Neural progenitor cell (in vitro differentiated cells): Measurements from ENCODE around the gene CCL20.

ENCODE experiments used
- EZH2 ChIP-seq: fragments of 200-600 bp; sonication (generic); IDR thresholded peaks from 2 replicates; pipeline ENCODE4 v1.6.1; 2017; ENCODE audit warnings: antibody characterized with exemption, mild to moderate bottlenecking, moderate library complexity
- TF ChIP-seq, protein P1 (sequence below): fragments of 200-600 bp; sonication (generic); IDR thresholded peaks from 2 replicates; pipeline ENCODE4 v1.5.1; 2017; ENCODE audit warnings: antibody characterized with exemption, mild to moderate bottlenecking

DNA sequence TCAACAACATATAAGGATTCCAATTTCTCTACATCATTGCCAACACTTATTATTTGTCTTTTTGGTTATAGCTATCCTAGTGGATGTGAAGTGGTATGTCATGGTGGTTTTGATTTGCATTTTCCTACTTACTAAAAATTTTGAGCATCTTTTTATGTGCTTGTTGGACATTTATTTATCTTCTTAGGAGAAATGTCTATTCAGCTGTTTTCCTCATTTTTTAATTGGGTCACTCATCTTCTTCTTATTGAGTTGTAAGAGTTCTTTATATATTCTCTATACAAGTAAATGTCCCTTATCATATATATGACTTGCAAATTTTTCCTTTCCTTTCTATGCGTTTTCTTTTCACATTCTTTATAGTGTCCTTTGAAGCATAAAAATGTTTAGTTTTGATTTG, 4.7 kb upstream of the CCL20 start:
- TF ChIP-seq, protein P1, sequence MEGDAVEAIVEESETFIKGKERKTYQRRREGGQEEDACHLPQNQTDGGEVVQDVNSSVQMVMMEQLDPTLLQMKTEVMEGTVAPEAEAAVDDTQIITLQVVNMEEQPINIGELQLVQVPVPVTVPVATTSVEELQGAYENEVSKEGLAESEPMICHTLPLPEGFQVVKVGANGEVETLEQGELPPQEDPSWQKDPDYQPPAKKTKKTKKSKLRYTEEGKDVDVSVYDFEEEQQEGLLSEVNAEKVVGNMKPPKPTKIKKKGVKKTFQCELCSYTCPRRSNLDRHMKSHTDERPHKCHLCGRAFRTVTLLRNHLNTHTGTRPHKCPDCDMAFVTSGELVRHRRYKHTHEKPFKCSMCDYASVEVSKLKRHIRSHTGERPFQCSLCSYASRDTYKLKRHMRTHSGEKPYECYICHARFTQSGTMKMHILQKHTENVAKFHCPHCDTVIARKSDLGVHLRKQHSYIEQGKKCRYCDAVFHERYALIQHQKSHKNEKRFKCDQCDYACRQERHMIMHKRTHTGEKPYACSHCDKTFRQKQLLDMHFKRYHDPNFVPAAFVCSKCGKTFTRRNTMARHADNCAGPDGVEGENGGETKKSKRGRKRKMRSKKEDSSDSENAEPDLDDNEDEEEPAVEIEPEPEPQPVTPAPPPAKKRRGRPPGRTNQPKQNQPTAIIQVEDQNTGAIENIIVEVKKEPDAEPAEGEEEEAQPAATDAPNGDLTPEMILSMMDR: no peak
- no peak for TF ChIP-seq EZH2
